Activated B cell treated with CpG ODN at 0.5 μM for 24 hours (primary cell): ENCODE measurements around the gene GPC1. TPM values are rescaled to one million over a fixed set of nuclear protein-coding genes. Genes with fewer than 3 reads are reported as not detected.

Experiments
- ATAC-seq: fragments of 200-7000 bp; cut with Tn5 transposase; one replicate; pipeline ENCODE4 v1.10.0; 2021; ENCODE audit warnings: low read depth, mild to moderate bottlenecking, moderate library complexity
- CTCF ChIA-PET: fragments of 350-600 bp; sonication (Branson Sonifier 250); formaldehyde crosslinking; loops from one replicate; lab custom pipeline; 2021; ENCODE audit warnings: antibody characterized with exemption; lab: Charles Lee
- POLR2A ChIA-PET: fragments of 350-600 bp; sonication (Branson Sonifier 250); formaldehyde crosslinking; loops from one replicate; lab custom pipeline; 2021; ENCODE audit warnings: antibody characterized with exemption; lab: Charles Lee
- DNase-seq: peaks from one replicate; pipeline ENCODE4 v3.0.0; 2022
- H3K27ac Mint-ChIP-seq: one replicate; pipeline ENCODE4 v1.8.0; 2020; ENCODE audit warnings: mixed read lengths
- H3K27me3 Mint-ChIP-seq: one replicate; pipeline ENCODE4 v1.8.0; 2021; ENCODE audit warnings: mixed read lengths
- H3K36me3 Mint-ChIP-seq: one replicate; pipeline ENCODE4 v1.8.0; 2021; ENCODE audit warnings: low read depth, mixed read lengths
- H3K4me1 Mint-ChIP-seq: one replicate; pipeline ENCODE4 v1.8.0; 2021; ENCODE audit warnings: mixed read lengths
- H3K4me3 Mint-ChIP-seq: one replicate; pipeline ENCODE4 v1.8.0; 2020; ENCODE audit warnings: mild to moderate bottlenecking, mixed read lengths
- H3K9me3 Mint-ChIP-seq: one replicate; pipeline ENCODE4 v1.8.0; 2020; ENCODE audit warnings: mixed read lengths
- intact Hi-C: fragments of 100-400 bp; cut with micrococcal nuclease; formaldehyde crosslinking; loops from one replicate; pipeline ENCODE4 v1.15.1; 2024
- total RNA-seq: library from RNA; stranded (reverse); gene quantifications from 2 replicates; pipeline ENCODE4 v1.2.3, GENCODE V29; 2022
- TF ChIP-seq, protein P1 (sequence below): fragments of 200-600 bp; IDR thresholded peaks from one replicate; pipeline ENCODE4 v1.8.0; 2022; ENCODE audit warnings: antibody characterized with exemption, mild to moderate bottlenecking

The GPC1 gene
- total RNA-seq, 1 donor from 2014 or later, result 1.9 TPM

DNA sequence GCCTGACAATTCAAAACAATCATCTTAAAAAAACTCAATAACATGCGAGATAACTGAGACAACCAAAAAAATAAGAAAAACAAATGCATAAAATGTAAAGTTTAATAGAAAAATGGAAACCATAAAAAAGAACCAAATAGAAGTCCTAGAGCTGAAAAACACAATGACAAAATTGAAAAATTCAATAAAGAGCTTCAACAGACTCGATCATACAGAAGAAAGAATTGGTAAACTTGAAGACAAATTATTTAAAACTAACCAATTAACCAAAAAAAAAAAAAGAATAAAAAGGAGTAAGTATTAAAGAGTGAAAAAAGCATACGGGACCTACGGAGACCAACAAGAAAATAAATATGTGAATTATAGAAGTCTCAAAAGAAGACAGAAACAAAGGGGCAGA lies 37.7 kb downstream of the GPC1 start:
- Mint-ChIP-seq H3K4me1 (peaks cover 5% of the 10 kb centered on the region), H3K4me3 (no peak overlapping the region), H3K9me3 (peaks cover 23% of the 10 kb centered on the region), H3K36me3 (peaks cover 22% of the 10 kb centered on the region), H3K27ac (no peak overlapping the region), H3K27me3 (no peaks in the 10 kb centered on the region)
- ChIA-PET POLR2A (no interaction called here), CTCF (no interaction called here)
- intact Hi-C loops, result no loop called here
- ATAC-seq (no peak), DNase-seq (no peak)
- TF ChIP-seq, protein P1, sequence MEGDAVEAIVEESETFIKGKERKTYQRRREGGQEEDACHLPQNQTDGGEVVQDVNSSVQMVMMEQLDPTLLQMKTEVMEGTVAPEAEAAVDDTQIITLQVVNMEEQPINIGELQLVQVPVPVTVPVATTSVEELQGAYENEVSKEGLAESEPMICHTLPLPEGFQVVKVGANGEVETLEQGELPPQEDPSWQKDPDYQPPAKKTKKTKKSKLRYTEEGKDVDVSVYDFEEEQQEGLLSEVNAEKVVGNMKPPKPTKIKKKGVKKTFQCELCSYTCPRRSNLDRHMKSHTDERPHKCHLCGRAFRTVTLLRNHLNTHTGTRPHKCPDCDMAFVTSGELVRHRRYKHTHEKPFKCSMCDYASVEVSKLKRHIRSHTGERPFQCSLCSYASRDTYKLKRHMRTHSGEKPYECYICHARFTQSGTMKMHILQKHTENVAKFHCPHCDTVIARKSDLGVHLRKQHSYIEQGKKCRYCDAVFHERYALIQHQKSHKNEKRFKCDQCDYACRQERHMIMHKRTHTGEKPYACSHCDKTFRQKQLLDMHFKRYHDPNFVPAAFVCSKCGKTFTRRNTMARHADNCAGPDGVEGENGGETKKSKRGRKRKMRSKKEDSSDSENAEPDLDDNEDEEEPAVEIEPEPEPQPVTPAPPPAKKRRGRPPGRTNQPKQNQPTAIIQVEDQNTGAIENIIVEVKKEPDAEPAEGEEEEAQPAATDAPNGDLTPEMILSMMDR, result no peak

DNA sequence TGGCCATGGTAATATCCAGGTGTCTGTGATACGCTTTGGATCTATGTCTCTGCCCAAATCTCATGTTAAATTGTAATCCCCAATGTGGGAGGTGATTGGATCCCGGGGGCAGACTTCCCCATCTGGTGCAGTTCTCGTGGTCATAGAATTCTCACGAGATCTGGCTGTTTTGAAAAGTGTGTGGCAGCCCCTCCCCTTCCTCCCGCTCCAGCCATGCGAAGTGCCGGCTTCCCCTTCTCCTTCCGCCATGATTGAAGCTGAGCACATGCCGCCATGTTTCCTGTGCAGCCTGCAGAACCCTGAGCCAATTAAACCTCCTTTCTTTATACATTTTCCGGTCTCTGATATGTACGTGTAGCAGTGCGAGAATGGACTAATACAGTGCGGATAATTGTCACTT lies 42.5 kb downstream of the GPC1 start:
- intact Hi-C loops, result no loop called here
- DNase-seq (no peak), ATAC-seq (no peak)
- CTCF ChIA-PET, result no interaction called here
- no peaks in the 10 kb centered on the region for H3K27me3 Mint-ChIP-seq
- no peak overlapping the region for H3K27ac Mint-ChIP-seq
- peaks cover 4% of the 10 kb centered on the region for H3K4me1 Mint-ChIP-seq
- H3K36me3 Mint-ChIP-seq, result peaks cover 18% of the 10 kb centered on the region
- POLR2A ChIA-PET, result no interaction called here
- TF ChIP-seq, protein P1, result no peak
- H3K4me3 Mint-ChIP-seq, result no peak overlapping the region
- H3K9me3 Mint-ChIP-seq, result peaks cover 23% of the 10 kb centered on the region

DNA sequence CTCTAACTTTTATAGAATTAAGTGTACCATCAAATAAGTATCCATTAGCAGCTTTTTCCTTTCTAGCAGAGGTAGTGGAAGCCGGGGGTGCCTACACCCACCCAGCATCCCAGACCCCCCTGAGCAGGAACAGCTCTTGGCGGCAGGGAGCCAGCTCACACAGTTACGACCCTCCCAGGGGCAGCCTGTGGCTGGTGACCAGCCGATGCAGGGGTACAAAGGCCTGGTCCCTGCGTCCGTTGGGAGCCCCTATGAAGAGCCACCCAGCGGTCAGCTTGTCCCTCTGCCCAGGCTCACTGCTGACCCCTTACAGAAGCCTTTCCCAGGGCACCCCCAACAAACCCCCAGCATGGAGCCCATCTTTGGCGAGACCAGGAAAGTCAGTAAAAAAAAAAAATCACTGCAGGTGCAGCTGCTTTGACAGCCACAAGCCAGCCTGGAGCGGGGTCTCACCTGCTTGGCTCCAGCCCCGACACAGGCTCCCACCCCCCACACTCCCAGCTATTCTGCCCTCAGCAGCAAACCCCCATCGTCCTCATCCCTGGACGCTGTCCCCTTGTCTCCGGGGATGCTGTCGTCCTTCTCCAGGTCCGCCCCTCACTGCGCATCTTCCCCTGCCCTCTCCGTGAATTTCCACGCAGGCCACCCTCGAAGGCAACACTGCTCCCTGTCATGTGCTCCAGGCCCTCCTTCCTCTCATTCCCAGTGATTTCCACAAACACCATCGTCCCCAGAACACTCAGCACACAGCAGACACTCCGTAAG lies 43.1 kb downstream of the GPC1 start:
- DNase-seq (no peak), ATAC-seq (no peak)
- Mint-ChIP-seq H3K36me3 (peaks cover 17% of the 10 kb centered on the region), H3K4me3 (no peak overlapping the region), H3K27me3 (no peaks in the 10 kb centered on the region), H3K9me3 (peaks cover 21% of the 10 kb centered on the region), H3K4me1 (peaks cover 4% of the 10 kb centered on the region), H3K27ac (no peak overlapping the region)
- ChIA-PET CTCF (no interaction called here), POLR2A (no interaction called here)
- TF ChIP-seq, protein P1, result no peak
- intact Hi-C loops, result no loop called here

DNA sequence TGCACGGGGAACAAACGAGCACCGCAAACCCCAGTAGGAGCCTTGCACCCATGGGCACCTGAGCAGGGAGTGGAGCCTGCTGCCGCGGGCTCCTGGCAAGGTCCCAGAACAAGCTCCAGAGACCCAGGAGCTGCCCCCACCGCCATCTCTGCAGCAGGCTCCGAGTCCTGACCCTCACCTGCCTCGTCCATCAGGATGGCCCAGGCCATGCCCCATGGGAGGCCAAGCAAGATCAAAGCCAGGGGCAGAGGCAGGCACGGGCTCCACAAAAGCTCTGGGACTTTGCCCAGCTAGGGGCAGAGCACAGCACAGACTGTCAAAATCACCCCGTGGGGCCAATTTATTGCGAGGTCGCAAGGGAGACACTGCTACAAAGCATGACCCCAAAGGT lies 43.6 kb downstream of the GPC1 start:
- peaks cover 4% of the 10 kb centered on the region for H3K4me1 Mint-ChIP-seq
- TF ChIP-seq, protein P1, result no peak
- intact Hi-C loops, result no loop called here
- peaks cover 20% of the 10 kb centered on the region for H3K36me3 Mint-ChIP-seq
- no peaks in the 10 kb centered on the region for H3K27me3 Mint-ChIP-seq
- ATAC-seq (no peak), DNase-seq (no peak)
- H3K4me3 Mint-ChIP-seq, result no peak overlapping the region
- POLR2A ChIA-PET, result no interaction called here
- no peak overlapping the region for H3K27ac Mint-ChIP-seq
- H3K9me3 Mint-ChIP-seq, result peaks cover 17% of the 10 kb centered on the region
- CTCF ChIA-PET, result no interaction called here

DNA sequence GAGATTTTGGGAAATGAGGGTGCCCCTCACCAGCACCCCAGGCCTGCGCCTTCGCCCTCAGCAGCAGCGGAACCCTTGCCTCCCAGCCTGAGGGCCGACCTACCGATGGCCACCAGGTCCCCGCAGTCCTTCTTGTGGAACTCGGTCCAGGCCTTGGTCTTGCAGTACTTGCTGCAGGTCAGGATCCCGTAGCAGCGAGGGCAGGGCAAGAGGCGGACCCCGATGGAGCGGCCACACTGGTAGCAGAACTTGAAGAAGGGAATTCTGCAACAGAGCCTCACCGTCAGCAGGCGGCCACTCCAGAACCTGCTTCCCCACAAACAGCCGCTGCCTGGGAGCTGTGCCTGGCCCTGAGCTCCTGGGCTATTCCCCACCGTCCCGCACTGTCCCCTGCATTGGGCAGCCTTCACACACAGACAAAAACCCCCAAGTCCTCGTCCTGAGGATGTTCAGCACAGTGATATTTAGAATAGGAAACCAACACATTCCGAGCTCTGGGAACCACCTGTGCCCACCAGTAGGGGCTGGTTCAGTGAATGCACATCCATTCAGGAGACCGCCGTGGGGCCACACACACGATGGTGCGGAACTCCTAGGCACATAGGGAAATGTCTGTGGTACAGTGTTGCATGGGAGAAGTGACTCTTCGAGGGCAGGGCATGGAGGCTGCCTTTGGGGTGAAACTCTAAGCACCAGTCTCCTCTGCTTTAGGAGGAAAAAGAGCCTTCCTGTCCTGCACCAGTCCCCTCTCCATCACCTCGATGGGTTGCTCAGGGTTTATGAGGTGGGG lies 45.6 kb downstream of the GPC1 start:
- H3K27ac Mint-ChIP-seq, result no peak overlapping the region
- H3K9me3 Mint-ChIP-seq, result peaks cover 10% of the 10 kb centered on the region
- ChIA-PET CTCF (no interaction called here), POLR2A (no interaction called here)
- H3K27me3 Mint-ChIP-seq, result no peaks in the 10 kb centered on the region
- peaks cover 18% of the 10 kb centered on the region for H3K36me3 Mint-ChIP-seq
- DNase-seq (no peak), ATAC-seq (no peak)
- intact Hi-C loops, result no loop called here
- H3K4me3 Mint-ChIP-seq, result no peak overlapping the region
- peaks cover 4% of the 10 kb centered on the region for H3K4me1 Mint-ChIP-seq
- TF ChIP-seq, protein P1, result no peak
